H7 (cell line): Measurements from ENCODE around the gene PTPRU. TPM values are rescaled to one million over a fixed set of nuclear protein-coding genes. Genes with fewer than 3 reads are reported as not detected.
"Not testable (repeated sequence)": the region's sequence is repeated elsewhere in the genome, so short reads cannot be mapped to it uniquely, and the experiment has no call there.

Experiments used
- DNase-seq: peaks from one replicate; pipeline ENCODE4 v3.0.0; 2012
- H3K27me3 ChIP-seq: 2 replicates; pipeline ENCODE4 v1.6.0; 2011; ENCODE audit warnings: mild to moderate bottlenecking, low read length; ENCODE audit not compliant: control insufficient read depth, insufficient read depth
- H3K36me3 ChIP-seq: replicated peaks from 2 replicates; pipeline ENCODE4 v1.5.1; 2011; ENCODE audit warnings: low read length; ENCODE audit not compliant: control insufficient read depth, insufficient read depth
- H3K4me3 ChIP-seq: 2 replicates; pipeline ENCODE4 v1.5.1; 2011; ENCODE audit warnings: low read depth, mild to moderate bottlenecking, control low read depth, low read length, moderate library complexity; ENCODE audit not compliant: insufficient read depth
- total RNA-seq: library from RNA; depleted of rRNA; stranded (reverse); fragments of >200 nt; shearing (Covaris generic); gene quantifications from 2 replicates; pipeline ENCODE4 v1.2.3, GENCODE V29; 2014

Gene PTPRU
- total RNA-seq, 1 experiment from 2014 or later, result 24.6 TPM

GRCh38 chr1:29210278-29211085, 25.8 kb upstream of the PTPRU start:
- peaks cover 19% of the 10 kb centered on the region for H3K36me3 ChIP-seq
- no peak overlapping the region for H3K4me3 ChIP-seq
- H3K27me3 ChIP-seq, result no peaks in the 10 kb centered on the region
- DNase-seq, result no peak

- Histone ChIP-seq H3K4me3 (no peak overlapping the region), H3K27me3 (no peaks in the 10 kb centered on the region), H3K36me3 (peaks cover 22% of the 10 kb centered on the region)
- no peak for DNase-seq
Measured at GRCh38 chr1:29211086-29212030, 25.0 kb upstream of the PTPRU start.

GRCh38 chr1:29213055-29213454, 23.3 kb upstream of the PTPRU start:
- DNase-seq, result no peak
- Histone ChIP-seq H3K4me3 (no peak overlapping the region), H3K36me3 (peaks cover 19% of the 10 kb centered on the region), H3K27me3 (no peaks in the 10 kb centered on the region)

- Histone ChIP-seq H3K36me3 (peaks cover 13% of the 10 kb centered on the region), H3K27me3 (no peaks in the 10 kb centered on the region), H3K4me3 (no peak overlapping the region)
- DNase-seq, result no peak
Measured at GRCh38 chr1:29217633-29218032, 18.7 kb upstream of the PTPRU start.

GRCh38 chr1:29218223-29218622, 18.1 kb upstream of the PTPRU start:
- peaks cover 11% of the 10 kb centered on the region for H3K36me3 ChIP-seq
- no peak for DNase-seq
- no peak overlapping the region for H3K4me3 ChIP-seq
- H3K27me3 ChIP-seq, result no peaks in the 10 kb centered on the region

GRCh38 chr1:29221296-29221695, 15.0 kb upstream of the PTPRU start:
- no peaks in the 10 kb centered on the region for H3K27me3 ChIP-seq
- H3K36me3 ChIP-seq, result peaks cover 6% of the 10 kb centered on the region
- no peak for DNase-seq
- H3K4me3 ChIP-seq, result no peak overlapping the region

- not testable (repeated sequence) for H3K36me3 ChIP-seq, H3K27me3 ChIP-seq, H3K4me3 ChIP-seq, DNase-seq
Measured at GRCh38 chr1:29222260-29222659, 14.1 kb upstream of the PTPRU start.

GRCh38 chr1:29222686-29223085, 13.6 kb upstream of the PTPRU start:
- Histone ChIP-seq H3K27me3 (no peaks in the 10 kb centered on the region), H3K4me3 (no peak overlapping the region), H3K36me3 (peaks cover 4% of the 10 kb centered on the region)
- no peak for DNase-seq

- H3K4me3 ChIP-seq, result no peak overlapping the region
- no peaks in the 10 kb centered on the region for H3K27me3 ChIP-seq
- DNase-seq, result no peak
- peaks cover 4% of the 10 kb centered on the region for H3K36me3 ChIP-seq
Measured at GRCh38 chr1:29223521-29223920, 12.8 kb upstream of the PTPRU start.

GRCh38 chr1:29224356-29224837, 11.9 kb upstream of the PTPRU start:
- Histone ChIP-seq H3K27me3 (no peaks in the 10 kb centered on the region), H3K36me3 (peaks cover 4% of the 10 kb centered on the region), H3K4me3 (no peak overlapping the region)
- DNase-seq, result no peak

- no peaks in the 10 kb centered on the region for H3K27me3 ChIP-seq
- no peak overlapping the region for H3K4me3 ChIP-seq
- H3K36me3 ChIP-seq, result peaks cover 4% of the 10 kb centered on the region
- DNase-seq, result no peak
Measured at GRCh38 chr1:29225361-29225760, 11.0 kb upstream of the PTPRU start.

- H3K4me3 ChIP-seq, result no peak overlapping the region
- H3K36me3 ChIP-seq, result peaks cover 4% of the 10 kb centered on the region
- peaks cover under 1% of the 10 kb centered on the region; the same call in 1 of the 2 replicates for H3K27me3 ChIP-seq
- peak; percentile 48 for DNase-seq
Measured at GRCh38 chr1:29227511-29227910, 8.8 kb upstream of the PTPRU start.

- no peaks in the 10 kb centered on the region for H3K36me3 ChIP-seq
- peaks cover 7% of the 10 kb centered on the region; the same call in 1 of the 2 replicates for H3K27me3 ChIP-seq
- no peak for DNase-seq
- H3K4me3 ChIP-seq, result peak overlapping the region; percentile 95
Measured at GRCh38 chr1:29230204-29230552, 6.1 kb upstream of the PTPRU start.

GRCh38 chr1:29230553-29231378, 5.6 kb upstream of the PTPRU start, which contains the start of gene MECR:
Gene MECR, minus strand, starts transcription at chr1:29230934. Its CDS starts 28 bp downstream, at chr1:29230906.
- peak; percentile 99 for DNase-seq
- H3K36me3 ChIP-seq, result no peaks in the 10 kb centered on the region
- peaks cover 11% of the 10 kb centered on the region; the same call in 1 of the 2 replicates for H3K27me3 ChIP-seq
- H3K4me3 ChIP-seq, result peak within 1 kb of the TSS; percentile 95
